Islet of Langerhans (tissue), 1 donor: ENCODE data around the gene CHMP2A.

ENCODE experiments used
- FAIRE-seq: peaks from one replicate; lab custom pipeline; 2011; peaks lifted over from hg19 to GRCh38; lab: Jason Lieb, UNC

CHMP2A gene

DNA sequence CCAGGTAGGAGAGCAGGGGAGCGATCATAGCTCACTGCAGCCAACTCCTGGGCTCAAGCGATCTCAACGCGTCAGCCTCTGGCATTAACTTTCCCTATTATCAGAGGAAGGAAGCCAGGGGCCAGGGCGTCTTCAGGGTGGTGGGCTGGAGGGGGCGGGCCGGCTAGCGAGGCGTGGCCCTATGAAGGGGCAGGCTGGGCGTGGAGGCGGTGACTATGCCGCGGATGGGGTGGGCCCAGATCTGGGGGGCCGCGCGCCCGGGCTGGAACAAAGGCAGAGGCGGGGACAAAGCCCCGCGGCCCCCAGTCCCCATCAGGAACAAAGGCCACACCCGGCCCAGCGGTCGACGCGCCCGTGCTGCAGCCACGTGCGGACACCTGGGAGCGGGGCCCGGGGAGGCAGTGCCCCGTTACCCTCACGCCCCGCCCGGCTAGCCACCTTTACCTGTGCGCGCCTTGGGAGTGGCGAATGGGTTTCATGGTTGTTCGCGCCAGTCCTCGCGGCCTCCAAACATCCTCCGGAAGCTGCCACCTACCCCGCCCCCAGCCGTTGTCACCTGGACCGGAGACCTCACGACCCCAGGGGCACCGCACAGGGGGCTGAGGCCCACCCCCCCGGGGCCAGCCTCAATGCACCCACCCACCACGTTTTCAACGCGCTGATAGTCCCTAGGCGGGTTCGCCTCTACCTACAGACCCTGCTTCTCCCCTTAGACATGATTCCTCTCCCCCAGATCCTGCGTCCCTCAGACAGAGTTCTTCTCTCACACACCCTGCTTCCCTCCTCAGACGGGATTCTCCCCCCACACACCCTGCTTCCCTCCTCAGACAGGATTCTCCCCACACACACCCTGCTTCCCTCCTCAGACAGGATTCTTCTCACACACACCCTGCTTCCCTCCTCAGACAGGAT lies 16.4 kb downstream of the CHMP2A start:
- FAIRE-seq: no peak

DNA sequence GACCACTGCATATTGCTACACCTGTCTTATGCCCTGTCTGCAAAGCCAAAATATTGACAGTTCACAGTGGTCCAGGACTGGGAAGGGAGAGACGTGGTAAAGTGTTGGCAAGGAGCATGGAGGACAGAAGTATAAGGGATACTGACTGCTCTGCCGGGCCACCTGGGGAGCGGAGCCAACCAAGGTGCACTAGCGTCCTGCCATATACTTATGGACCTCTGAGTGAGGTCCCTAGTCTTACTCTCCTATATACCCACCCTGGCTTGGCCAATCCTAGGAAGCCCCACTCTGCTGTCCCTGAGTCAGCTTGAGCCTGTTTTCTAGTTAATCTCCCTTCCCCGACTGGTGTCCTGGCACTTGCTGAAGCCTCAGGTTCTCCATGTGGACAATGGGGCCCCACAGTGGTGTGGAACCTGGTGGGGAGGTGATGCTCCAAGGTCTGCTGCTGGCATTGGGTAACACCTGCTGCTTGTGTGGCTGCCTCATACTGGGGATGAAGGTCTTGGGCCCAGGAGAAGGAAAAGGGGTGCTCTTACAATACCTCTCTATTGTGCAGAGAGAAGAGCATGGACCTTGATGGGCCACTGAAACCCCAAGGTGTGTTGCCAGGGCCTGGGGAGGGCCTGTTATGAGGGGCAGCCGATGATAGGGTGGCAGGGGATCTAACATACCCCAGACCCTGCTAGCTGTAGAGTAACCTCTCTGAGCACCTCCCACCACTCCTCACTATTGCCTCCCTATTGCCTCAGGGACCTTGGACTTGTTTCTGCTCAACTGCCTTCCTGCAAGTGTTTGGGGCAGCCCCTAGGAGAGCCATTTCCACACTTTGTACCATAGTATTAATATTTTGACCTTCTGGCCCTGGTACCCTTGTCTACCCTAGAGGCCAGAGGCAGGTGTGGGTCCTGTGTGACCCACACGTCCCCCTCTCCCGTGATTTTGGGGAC lies 17.8 kb downstream of the CHMP2A start:
- FAIRE-seq: no peak

DNA sequence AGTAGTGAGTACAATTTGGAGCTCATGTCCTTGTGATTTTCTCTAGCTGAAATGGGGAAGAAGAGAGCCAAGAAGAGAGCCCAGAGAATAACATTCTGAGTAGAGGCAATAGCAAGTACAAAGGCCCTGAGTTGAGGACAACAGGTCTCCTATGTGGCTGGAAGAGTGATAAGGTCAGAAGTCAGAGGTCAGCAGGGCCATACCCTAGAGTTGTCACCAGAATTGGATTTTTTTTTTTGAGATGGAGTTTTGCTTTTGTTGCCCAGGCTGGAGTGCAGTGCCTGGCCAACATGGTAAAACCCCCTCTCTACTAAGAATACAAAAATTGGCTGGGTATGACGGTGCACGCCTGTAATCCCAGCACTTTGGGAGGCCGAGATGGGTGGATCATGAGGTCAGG lies 19.0 kb downstream of the CHMP2A start:
- FAIRE-seq: no peak

DNA sequence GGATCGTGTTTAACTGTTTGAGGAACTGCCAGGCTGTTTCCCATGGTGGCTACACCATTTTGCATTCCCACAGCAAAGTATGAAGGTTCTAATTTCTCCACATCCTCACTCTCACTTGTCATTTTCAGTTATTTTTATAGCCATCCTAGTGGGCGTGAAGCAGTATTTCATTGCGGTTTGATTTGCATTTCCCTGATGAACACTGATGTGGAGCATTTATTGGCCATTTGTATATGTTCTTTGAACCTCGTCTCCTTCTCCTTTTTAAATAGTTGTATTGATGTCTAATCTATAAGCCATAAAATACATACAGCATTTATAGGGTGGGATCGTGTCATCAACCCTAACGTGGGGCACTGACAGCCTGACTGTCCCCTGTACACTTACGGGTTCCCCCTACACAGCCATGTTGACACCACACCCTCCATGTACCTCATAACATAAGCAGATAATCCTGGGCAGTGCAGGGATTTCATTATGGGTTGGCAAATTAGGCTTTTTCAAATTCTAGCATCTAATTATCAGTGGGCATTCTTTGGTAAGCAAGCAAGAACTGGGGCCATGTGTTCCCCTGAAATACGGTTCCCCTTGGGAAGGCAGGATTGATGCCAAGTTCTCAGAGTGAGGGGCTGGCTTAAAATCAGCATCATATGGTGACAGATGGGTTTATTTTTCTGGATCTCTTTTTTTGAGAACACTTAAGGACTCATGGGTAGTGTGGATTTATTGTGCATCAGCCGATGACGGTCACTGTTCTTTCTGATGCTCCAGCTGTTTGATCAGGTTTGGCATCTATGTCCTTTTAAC lies 23.7 kb downstream of the CHMP2A start:
- FAIRE-seq: no peak

DNA sequence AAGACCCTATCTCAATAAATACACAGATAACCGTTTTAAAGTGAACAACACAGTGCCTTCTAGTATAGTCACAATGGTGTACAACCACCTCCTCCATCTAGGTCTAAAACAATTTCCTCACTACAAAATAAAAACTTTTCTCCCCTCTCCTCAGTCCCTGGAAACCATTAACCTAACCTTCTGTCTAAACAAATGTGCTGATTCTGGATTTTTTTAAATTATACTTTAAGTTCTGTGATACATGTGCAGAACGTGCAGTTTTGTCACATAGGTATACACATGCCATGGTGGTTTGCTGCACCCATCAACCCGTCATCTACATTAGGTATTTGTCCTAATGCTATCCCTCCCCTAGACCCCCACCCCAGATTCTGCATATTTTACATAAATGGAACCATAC lies 25.5 kb downstream of the CHMP2A start:
- FAIRE-seq: no peak

DNA sequence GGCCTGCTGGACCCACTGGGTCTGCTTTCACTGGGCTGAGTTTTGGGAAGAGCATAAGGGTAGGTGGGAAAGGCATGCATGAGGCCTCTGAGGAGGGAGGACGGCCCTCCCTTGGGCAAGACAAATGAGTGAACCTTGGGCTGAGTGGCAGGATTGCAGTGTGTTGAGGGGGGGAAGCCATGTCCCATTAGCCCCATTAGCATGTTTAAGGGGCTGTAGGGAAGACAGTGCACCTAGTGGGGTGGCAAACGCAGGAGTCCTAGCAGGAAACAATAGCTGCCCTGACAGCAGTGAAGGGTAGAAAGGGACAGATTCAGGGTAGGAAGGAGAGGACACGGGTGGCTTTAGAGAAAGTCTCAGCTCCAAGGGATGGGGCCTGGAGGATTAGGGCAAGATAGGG lies 32.2 kb downstream of the CHMP2A start:
- no peak for FAIRE-seq

DNA sequence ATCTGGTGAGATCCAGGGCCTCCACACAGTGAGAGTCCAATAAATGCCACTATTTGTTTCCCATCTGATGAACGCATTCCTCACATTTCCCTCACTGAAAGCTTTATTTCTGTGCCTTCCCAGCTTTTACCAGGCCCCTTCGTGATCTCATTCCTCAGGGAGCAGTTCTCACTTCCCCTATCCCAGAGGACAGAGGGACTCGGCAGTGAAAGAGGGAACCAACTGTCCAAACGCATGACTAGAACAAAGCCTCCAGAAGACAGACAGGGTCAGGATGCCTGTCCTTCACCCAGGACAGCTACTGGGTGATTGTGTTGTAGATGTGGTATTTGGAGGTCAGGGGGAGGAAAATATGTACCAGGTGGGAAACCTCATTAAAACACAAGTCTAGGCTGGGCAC lies 33.3 kb downstream of the CHMP2A start:
- FAIRE-seq: no peak

DNA sequence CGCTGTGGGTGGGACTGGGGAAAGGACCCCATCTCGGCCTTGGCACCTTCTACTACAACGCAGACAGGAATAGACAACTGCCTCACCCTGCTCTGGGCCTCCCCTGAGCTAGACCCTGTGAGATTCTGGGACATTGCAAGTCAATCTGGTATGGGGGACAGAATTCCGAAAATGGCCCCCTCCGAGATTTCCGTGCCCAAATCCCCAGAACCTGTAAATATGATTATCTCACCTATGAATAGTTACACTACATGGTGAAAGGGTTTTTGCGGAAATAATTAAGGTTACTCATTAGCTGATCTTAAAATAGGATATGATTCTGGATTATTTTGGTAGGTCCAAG lies 34.7 kb downstream of the CHMP2A start:
- FAIRE-seq: no peak

DNA sequence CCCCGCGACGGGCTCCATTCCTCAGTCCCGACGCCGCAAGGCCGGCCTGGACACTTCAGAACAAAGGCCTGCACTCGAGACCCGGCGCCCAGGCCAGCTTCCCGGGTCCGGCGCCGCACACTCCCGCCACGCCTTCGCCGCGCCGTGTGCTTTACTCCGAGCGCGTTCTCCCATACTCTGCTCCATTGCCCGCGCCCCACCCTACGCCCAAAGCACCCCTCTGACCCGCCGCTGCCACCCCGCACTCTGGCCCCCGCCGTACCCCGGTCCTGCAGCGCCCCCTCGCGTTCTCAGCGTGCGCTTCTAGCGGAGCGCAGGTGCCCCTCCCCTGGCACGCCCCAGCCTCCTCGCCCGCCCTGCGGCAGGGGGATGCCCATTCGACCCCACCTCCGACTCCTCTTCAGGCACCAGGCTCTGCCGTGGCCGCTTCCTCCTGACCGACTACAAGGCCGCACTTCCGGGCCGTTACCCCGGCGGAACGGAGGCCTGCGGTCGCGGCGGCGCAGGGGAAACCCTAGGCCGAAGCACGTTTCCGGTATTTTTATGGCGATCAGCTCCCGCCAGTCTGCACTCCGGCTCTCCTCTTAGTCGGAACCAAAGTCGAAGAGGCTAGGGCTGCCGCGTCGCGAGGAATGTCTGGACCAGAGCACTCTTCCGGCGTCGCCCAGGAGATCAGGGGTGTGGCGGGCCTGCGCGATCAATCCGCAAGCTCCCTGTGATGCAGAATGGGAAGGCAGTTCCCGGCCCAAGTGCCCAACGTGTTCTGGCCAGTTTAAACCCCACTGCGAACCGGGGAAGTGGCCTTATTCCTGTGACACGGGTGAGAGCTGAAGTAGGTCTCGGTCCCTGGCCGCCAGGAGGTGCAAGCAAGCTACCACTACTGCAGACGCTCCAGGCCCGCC lies 35.3 kb downstream of the CHMP2A start, which contains the start of gene ZBTB45:
Gene ZBTB45 (minus strand): TSS at position 456 of the 902 bp plus-strand sequence. CDS start 2,137 bp downstream, outside the sequence.
- no peak for FAIRE-seq

DNA sequence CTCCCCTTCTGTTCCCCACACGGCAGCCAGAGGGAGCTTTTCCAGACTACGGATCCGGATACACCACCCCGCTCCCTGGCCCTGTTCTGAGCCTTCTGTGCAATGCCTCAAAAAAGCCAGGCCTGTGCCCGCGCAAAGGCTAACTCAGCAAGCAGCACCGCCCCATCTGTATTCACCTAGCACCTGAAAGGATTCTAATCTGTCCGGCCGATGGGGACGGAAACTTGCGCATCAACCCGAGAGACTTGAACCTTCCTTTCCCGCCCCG lies 35.9 kb downstream of the CHMP2A start:
- no peak for FAIRE-seq

DNA sequence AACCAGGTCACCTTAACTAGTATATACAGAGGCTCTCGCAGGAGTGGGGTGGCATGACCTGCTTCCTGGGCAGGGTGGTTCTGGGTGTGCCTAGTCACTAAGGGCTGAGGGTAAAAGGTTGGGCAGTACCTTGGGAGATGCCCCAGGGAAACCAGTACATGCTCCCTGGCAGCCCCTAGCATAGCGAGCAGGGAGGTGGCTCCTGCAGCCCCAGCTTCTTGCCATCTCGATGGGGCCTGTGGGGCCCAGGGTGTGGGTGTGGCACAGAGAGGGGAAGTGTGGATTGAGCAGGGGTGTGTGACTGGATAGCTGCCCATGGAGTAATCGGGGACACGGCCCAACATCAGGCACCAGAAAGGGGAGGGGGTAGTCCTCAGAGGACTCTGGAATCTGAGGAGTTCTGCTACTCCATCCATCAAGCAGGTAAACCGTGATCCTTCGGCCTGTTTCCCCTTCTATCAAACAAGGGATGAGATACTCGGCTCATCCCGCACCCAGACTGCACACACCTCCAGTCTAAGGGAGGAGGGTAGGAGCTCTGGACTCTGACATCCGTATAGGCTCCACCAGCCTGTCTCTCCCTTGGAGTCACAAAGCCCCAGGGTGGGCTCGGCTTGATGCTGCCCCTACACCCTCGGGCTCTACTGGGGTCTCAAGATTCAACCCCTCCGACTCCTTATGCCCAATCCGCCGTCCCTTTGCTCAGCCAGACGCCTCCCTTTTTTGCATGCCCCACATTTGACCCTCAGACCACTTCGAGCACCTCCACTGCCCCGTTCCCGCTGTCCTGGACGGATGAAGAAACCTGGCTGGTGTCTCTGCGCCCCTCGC lies 36.4 kb downstream of the CHMP2A start:
- FAIRE-seq: no peak

DNA sequence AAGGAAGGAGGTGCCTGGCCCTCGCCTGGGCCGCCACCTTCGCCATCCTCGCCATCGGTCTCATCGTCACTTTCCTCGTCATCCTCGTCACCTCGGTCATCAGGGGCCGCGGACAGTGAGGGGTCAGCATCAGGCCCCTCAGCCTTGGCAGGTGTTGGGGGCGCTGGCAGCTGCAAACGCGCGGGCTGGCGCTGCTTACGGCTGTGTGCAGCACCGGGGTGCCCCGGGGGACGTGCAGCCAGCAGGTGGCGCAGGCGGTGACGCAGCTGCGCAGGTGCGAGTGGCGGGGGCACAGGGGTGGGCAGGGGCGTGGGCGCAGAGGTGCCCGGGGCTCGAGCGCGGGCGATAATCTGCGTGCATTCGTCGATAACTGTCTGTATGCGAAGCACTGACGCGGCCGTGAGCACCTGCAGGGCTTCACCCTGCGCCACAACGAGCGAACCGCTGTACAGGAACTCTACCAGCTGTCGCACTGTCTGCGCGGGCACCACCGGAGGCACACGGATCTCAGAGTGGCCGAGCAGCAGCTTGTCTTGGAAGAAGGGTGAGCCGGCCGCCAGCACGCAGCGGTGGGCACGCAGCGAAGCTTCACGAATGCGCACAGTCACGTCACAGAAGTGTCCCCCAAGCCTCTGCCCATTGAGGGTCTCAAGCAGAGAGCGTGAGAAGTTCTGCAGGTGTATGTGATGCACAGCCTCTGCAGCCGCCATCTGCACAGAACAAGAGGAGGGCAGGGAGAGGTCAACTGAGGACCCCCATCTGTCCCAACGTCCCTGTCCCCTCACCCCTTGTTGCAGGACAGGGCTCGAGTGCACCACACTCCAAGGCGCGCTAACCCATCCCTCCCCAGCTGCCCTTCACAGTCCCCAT lies 37.7 kb downstream of the CHMP2A start:
- no peak for FAIRE-seq

DNA sequence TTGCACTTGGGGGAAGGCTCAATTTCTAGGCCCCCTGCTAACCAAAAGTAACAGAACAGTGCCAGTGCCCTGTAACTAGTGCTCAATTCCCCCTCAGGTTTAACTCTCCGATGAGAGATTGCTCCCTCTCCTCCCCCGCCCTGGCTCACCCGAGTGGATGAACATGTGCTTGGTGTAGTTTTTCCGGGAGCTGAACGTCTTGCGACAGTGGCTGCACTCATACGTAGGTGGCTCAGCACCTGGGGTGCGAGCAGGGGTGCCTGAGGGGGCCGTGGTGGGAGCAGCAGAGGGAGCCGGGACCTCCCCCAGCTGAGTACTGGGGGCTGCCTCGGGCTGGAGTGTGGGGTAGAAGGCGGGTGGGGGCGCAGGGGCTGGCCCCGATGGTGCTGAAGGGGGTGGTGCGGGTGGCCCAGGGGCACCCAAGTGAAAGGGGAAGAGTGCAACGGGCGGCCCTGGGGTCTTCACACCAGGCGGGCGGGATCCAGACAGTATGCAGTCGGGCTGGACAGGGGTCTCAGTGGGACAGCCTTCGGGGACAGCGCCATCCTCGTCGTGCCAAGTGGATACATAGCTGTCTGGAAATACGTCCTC lies 38.6 kb downstream of the CHMP2A start:
- FAIRE-seq: no peak

DNA sequence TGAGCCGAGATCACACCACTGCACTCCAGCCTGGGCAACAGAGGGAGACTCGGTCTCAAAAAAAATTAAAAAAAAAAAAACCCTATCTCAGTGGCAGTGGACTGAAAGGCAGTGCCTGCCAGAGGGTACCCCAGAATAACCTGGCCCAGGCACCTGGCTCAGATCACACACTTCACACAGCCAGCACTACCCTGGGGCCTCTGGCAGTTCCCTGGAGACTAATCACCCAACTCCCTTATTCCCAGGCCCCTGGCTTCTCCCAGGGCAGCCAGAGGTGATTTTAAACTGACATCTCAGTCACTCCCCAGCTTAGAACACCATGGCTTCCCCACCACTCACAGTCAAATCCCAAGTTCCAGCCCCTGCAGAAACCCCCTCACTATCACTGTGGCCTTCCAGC lies 39.6 kb downstream of the CHMP2A start:
- FAIRE-seq: no peak

DNA sequence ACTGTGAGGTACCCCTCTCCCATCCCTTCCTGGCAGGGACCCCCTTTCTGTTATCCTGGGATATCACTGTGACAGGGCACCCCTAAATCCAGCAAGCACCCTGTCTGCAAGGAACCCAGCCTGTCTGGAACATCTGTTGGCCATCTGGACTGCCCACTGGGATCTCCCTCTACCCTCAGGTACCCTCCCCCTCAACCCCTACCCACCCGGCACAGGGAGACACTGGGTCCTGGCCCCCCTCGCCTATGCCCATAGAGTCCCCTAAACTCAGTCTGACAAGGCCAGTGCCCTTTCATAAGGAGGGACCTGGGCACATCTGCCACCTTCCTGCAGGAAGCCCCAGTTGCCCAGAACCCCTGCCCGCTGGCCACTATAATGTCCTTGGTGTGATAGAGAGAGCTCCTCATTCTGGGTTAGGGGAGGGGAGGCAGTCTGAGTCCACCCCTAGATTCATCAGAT lies 40.3 kb downstream of the CHMP2A start:
- FAIRE-seq: no peak

DNA sequence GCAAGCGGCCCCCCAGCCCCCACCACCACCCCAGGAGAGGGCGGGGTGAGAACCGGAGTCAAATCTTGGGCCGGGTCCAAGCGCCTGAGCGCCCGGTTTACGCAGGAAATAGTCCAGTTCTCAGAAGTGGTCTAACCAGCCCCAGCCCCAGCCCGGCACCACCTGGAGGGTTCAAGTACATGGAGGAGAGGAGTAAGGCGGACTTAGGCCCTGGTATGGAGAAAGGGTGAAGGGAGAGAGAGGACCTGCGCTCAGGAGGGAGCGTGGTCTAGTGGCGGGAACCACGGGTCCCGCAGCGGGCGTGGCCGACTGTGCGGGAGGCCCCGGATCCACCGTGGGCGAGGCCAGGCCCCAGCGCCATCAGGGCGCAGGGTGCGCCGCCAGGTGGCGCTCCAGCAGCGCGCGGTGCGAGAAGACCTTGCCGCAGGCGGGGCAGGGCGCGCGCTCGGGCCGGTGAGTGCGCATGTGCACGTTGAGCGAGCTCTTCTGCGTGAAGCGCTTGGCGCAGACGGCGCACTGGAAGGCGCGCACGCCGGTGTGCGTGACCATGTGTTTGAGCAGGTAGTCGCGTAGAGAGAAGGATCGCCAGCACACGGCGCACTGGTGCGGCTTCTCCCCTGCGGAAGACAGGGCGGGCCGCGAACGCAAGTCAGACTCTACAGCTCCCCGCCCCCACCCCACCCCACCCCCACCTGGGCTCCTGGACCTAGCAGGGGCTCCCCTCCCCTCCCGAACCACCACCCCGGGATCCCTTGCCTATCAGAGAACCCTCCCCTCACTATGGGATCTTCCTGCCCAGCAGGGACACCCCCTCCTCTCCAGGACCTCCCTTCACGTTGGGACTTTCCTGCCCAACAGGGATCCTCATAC lies 41.0 kb downstream of the CHMP2A start:
- FAIRE-seq: no peak

DNA sequence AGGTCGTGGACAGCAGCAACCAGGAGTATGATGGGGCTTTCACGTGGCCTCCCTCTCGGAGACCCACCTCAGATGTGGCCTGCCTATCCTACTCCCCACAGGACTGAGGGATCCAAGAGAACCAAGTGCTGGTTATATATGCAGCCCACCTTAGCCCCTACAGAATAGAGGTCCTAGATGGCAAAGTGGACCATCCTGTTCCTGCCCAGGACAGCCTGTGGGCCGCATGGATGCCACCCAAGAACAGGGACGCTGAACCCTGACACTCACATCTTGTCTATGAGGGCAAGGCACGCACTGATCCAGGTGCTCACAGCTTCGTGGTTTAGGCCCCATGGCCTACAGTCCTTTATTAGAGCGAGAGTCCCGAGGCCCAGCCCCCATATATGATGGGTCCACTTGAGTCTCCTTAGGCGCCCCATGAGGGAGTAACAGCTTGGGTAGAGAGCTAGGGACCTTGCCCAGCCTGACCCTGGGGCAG lies 41.7 kb downstream of the CHMP2A start:
- no peak for FAIRE-seq
